KOPT-K1 (cell line): ENCODE measurements around the gene MYPN.
"Not testable (repeated sequence)": the region's sequence is repeated elsewhere in the genome, so short reads cannot be mapped to it uniquely, and the experiment has no call there.

Experiments used
- H3K27ac ChIP-seq: fragments of 200-600 bp; sonication (generic); 2 replicates; pipeline ENCODE4 v1.5.1; 2016; ENCODE audit warnings: antibody characterized with exemption, mild to moderate bottlenecking, low read depth, low read length; ENCODE audit not compliant: poor library complexity, severe bottlenecking
- H3K36me3 ChIP-seq: fragments of 200-600 bp; sonication (generic); 2 replicates; pipeline ENCODE4 v1.5.1; 2017; ENCODE audit warnings: antibody characterized with exemption, mild to moderate bottlenecking, low read length, moderate library complexity; ENCODE audit not compliant: insufficient read depth
- H3K9me3 ChIP-seq: fragments of 200-600 bp; sonication (generic); 2 replicates; pipeline ENCODE4 v1.5.1; 2017; ENCODE audit warnings: antibody characterized with exemption, low read length, mild to moderate bottlenecking; ENCODE audit not compliant: insufficient read depth, poor library complexity, severe bottlenecking

The MYPN gene

GRCh38 chr10:68237173-68237572 lies 127.9 kb downstream of the MYPN start:
- H3K27ac ChIP-seq, result no peak overlapping the region
- no peaks in the 10 kb centered on the region for H3K36me3 ChIP-seq
- no peaks in the 10 kb centered on the region for H3K9me3 ChIP-seq

GRCh38 chr10:68238371-68238770 lies 129.1 kb downstream of the MYPN start:
- H3K27ac ChIP-seq, result no peak overlapping the region
- no peaks in the 10 kb centered on the region for H3K36me3 ChIP-seq
- H3K9me3 ChIP-seq, result no peaks in the 10 kb centered on the region

GRCh38 chr10:68239069-68239468 lies 129.8 kb downstream of the MYPN start:
- no peak overlapping the region for H3K27ac ChIP-seq
- no peaks in the 10 kb centered on the region for H3K9me3 ChIP-seq
- no peaks in the 10 kb centered on the region for H3K36me3 ChIP-seq

- no peaks in the 10 kb centered on the region for H3K36me3 ChIP-seq
- H3K9me3 ChIP-seq, result no peaks in the 10 kb centered on the region
- no peak overlapping the region for H3K27ac ChIP-seq
These were observed 130.4 kb downstream of the MYPN start for GRCh38 chr10:68239596-68240150.

- no peaks in the 10 kb centered on the region for H3K36me3 ChIP-seq
- H3K9me3 ChIP-seq, result no peaks in the 10 kb centered on the region
- H3K27ac ChIP-seq, result no peak overlapping the region
These were observed 132.8 kb downstream of the MYPN start for GRCh38 chr10:68242051-68242450.

- H3K9me3 ChIP-seq, H3K36me3 ChIP-seq, H3K27ac ChIP-seq: not testable (repeated sequence)
These were observed 137.1 kb downstream of the MYPN start for GRCh38 chr10:68246397-68246796.

GRCh38 chr10:68247931-68248330 lies 138.6 kb downstream of the MYPN start:
- no peaks in the 10 kb centered on the region for H3K9me3 ChIP-seq
- no peak overlapping the region for H3K27ac ChIP-seq
- no peaks in the 10 kb centered on the region for H3K36me3 ChIP-seq

- H3K36me3 ChIP-seq, result no peaks in the 10 kb centered on the region
- H3K9me3 ChIP-seq, result no peaks in the 10 kb centered on the region
- H3K27ac ChIP-seq, result no peak overlapping the region
These were observed 140.0 kb downstream of the MYPN start for GRCh38 chr10:68249297-68249696.

GRCh38 chr10:68251151-68251550 lies 141.9 kb downstream of the MYPN start:
- Histone ChIP-seq H3K27ac (no peak overlapping the region), H3K36me3 (no peaks in the 10 kb centered on the region)

GRCh38 chr10:68251625-68252495 lies 142.6 kb downstream of the MYPN start:
- Histone ChIP-seq H3K27ac (no peak overlapping the region), H3K9me3 (no peaks in the 10 kb centered on the region), H3K36me3 (no peaks in the 10 kb centered on the region)

More at GRCh38 chr10:68251151-68251550, 141.9 kb downstream of the MYPN start:
- H3K9me3 ChIP-seq, result no peaks in the 10 kb centered on the region

- H3K9me3 ChIP-seq, result no peaks in the 10 kb centered on the region
- H3K27ac ChIP-seq, result no peak overlapping the region
- no peaks in the 10 kb centered on the region for H3K36me3 ChIP-seq
These were observed 144.1 kb downstream of the MYPN start for GRCh38 chr10:68253346-68253745.

GRCh38 chr10:68261132-68261856 lies 152.0 kb downstream of the MYPN start:
- Histone ChIP-seq H3K36me3 (no peaks in the 10 kb centered on the region), H3K27ac (no peak overlapping the region), H3K9me3 (peaks cover 7% of the 10 kb centered on the region)
